ENCODE measurements around the gene RFTN1. TPM values are rescaled to one million over a fixed set of nuclear protein-coding genes. Genes with fewer than 3 reads are reported as not detected.

RFTN1 gene
- total and polyA plus RNA-seq, 2 of the 8 experiments (the other 6 are each of a cell fraction or from before 2014, with no cell fraction given): 4.6 to 6.7 TPM

- TF ChIP-seq RAD21 (IDR thresholded peaks at IDR 0.05 in 1 of 2, conservative IDR thresholded peaks at IDR 0.05 in 1 of 2; ENCODE audit: low read depth in 2 of 2, low read length in 2 of 2): no peak
- no peak for TF ChIP-seq RXRA (IDR thresholded peaks at IDR 0.05; ENCODE audit: insufficient read depth, low read depth, low read length)
- TF ChIP-seq CHD2 (IDR thresholded peaks at IDR 0.05; ENCODE audit: low read length): no peak
- TF ChIP-seq EP300 (IDR thresholded peaks at IDR 0.05; ENCODE audit: borderline replicate concordance in 1 of 2, low read depth in 2 of 2, low read length in 2 of 2): no peak
Observed at GRCh38 chr3:16319723-16320122, 193.8 kb downstream of the RFTN1 start (continued).

Data from H1 (cell line).